AG04450 (cell line): ENCODE measurements around the gene MBLAC1. TPM values are rescaled to one million over a fixed set of nuclear protein-coding genes. Genes with fewer than 3 reads are reported as not detected.
A peak's percentile ranks its signal among the peaks of the same experiment; 100 is the strongest.

Experiments
- CTCF ChIA-PET: fragments of 300-600, 350-600 bp; formaldehyde crosslinking; extraction: SDS; loops from one replicate; lab custom pipeline; 2022; ENCODE audit warnings: antibody characterized with exemption, inconsistent platforms; lab: Charles Lee
- POLR2A ChIA-PET: fragments of 350-600 bp; formaldehyde crosslinking; extraction: SDS; loops from one replicate; lab custom pipeline; 2021; ENCODE audit warnings: antibody characterized with exemption, inconsistent platforms; lab: Yijun Ruan, JAX
- DNase-seq: peaks from one replicate; pipeline ENCODE4 v3.0.0-alpha.2; 2011; ENCODE audit warnings: low read depth, low spot score
- H3K27ac ChIP-seq: one replicate; pipeline ENCODE4 v1.5.1; 2012; ENCODE audit warnings: low read depth, low read length, control low read depth
- H3K27me3 ChIP-seq: one replicate; pipeline ENCODE4 v1.6.0; 2012; ENCODE audit warnings: low read length; ENCODE audit not compliant: control insufficient read depth, insufficient read depth
- H3K4me3 ChIP-seq: 2 replicates; pipeline ENCODE4 v1.5.1; 2011; ENCODE audit warnings: mild to moderate bottlenecking, low read depth, low read length, control low read depth
- H3K9me3 ChIP-seq: 2 replicates; pipeline ENCODE4 v1.5.1; 2012; ENCODE audit warnings: low read length; ENCODE audit not compliant: control insufficient read depth, insufficient read depth
- CTCF ChIP-seq: IDR thresholded peaks from 2 replicates; pipeline ENCODE4 v1.5.1; 2011; ENCODE audit warnings: low read depth, low read length, control low read depth, inconsistent platforms
- polyA plus RNA-seq: library from polyadenylated mRNA; depleted of rRNA; stranded (reverse); fragments of >200 nt; gene quantifications from 2 replicates; pipeline ENCODE4 v1.2.3, GENCODE V29; 2011

MBLAC1 gene
- polyA plus RNA-seq, 1 experiment, result 0.55 TPM

- TF ChIP-seq CTCF, result no peak
- no peaks in the 10 kb centered on the region; the same call in 1 of the 2 replicates for H3K9me3 ChIP-seq
- ChIA-PET POLR2A (no interaction called here), CTCF (interaction anchor here (0.7 to 3.2 kb wide), 2 partner anchors 15 to 199 kb away, joined by 5 to 32 read pairs; no protein-coding TSS in a partner anchor)
- H3K27me3 ChIP-seq, result no peaks in the 10 kb centered on the region
- H3K27ac ChIP-seq, result no peak overlapping the region
- no peak overlapping the region for H3K4me3 ChIP-seq
- no peak for DNase-seq
Observed at GRCh38 chr7:100147278-100147677, 20.5 kb downstream of the MBLAC1 start.

GRCh38 chr7:100148225-100148558 is 21.4 kb downstream of the MBLAC1 start:
- POLR2A ChIA-PET, result interaction anchor here (0.6 to 1.6 kb wide), 6 partner anchors 9 to 282 kb away, joined by 3 to 9 read pairs (median 7); partner anchors contain the start of genes GAL3ST4, GPC2, MEPCE and ZCWPW1
- no peak overlapping the region for H3K27ac ChIP-seq

GRCh38 chr7:100148559-100149328 is 22.0 kb downstream of the MBLAC1 start, which contains the start of gene LAMTOR4:
TSS of gene LAMTOR4 (plus strand) at chr7:100148918. CDS start at chr7:100148973, 55 bp downstream.
- POLR2A ChIA-PET, result interaction anchor here (0.7 to 1.6 kb wide), 6 partner anchors 9 to 281 kb away, joined by 3 to 9 read pairs (median 4); partner anchors contain the start of genes GAL3ST4, GPC2, MEPCE and ZCWPW1
- H3K9me3 ChIP-seq, result no peaks in the 10 kb centered on the region; the same call in 1 of the 2 replicates
- H3K27ac ChIP-seq, result no peak within 1 kb of the TSS
- TF ChIP-seq CTCF, result no peak
- DNase-seq, result peak; percentile 99
- no peaks in the 10 kb centered on the region for H3K27me3 ChIP-seq
- peak within 1 kb of the TSS; percentile 97 for H3K4me3 ChIP-seq
- CTCF ChIA-PET, result interaction anchor here (0.6 to 1.0 kb wide), 3 partner anchors 16 to 332 kb away, joined by 3 to 4 read pairs (median 3); no protein-coding TSS in a partner anchor

More at GRCh38 chr7:100148225-100148558, 21.4 kb downstream of the MBLAC1 start:
- peak overlapping the region; percentile 43 for H3K4me3 ChIP-seq
- no peak for DNase-seq
- CTCF ChIA-PET, result interaction anchor here (0.6 to 3.2 kb wide), 4 partner anchors 15 to 333 kb away, joined by 3 to 32 read pairs (median 4); no protein-coding TSS in a partner anchor
- H3K27me3 ChIP-seq, result no peaks in the 10 kb centered on the region
- H3K9me3 ChIP-seq, result no peaks in the 10 kb centered on the region; the same call in 1 of the 2 replicates
- TF ChIP-seq CTCF, result no peak

- no peaks in the 10 kb centered on the region for H3K27me3 ChIP-seq
- H3K27ac ChIP-seq, result no peak overlapping the region
- no peak for TF ChIP-seq CTCF
- CTCF ChIA-PET, result no interaction called here
- POLR2A ChIA-PET, result no interaction called here
- H3K4me3 ChIP-seq, result no peak overlapping the region
- H3K9me3 ChIP-seq, result no peaks in the 10 kb centered on the region; the same call in 1 of the 2 replicates
- no peak for DNase-seq
Observed at GRCh38 chr7:100152404-100152803, 25.6 kb downstream of the MBLAC1 start.
